Neural progenitor cell (in vitro differentiated cells): ENCODE data around the gene SPAG9. TPM values are rescaled to one million over a fixed set of nuclear protein-coding genes. Genes with fewer than 3 reads are reported as not detected.

ENCODE experiments used
- DNase-seq: peaks from one replicate; pipeline ENCODE4 v3.0.0-alpha.2; 2016; ENCODE audit warnings: low spot score
- H2AFZ ChIP-seq: fragments of 200-600 bp; sonication (generic); replicated peaks from 2 replicates; pipeline ENCODE4 v1.6.1; 2016; ENCODE audit warnings: antibody characterized with exemption
- H3F3A ChIP-seq: fragments of 200-600 bp; sonication (generic); 2 replicates; pipeline ENCODE4 v1.6.1; 2016; ENCODE audit warnings: antibody characterized with exemption, low read depth
- H3K27ac ChIP-seq: fragments of 200-600 bp; sonication (generic); 2 replicates; pipeline ENCODE4 v1.5.1; 2016; ENCODE audit warnings: mild to moderate bottlenecking
- H3K27me3 ChIP-seq: fragments of 200-600 bp; sonication (generic); 2 replicates; pipeline ENCODE4 v1.6.1; 2016; ENCODE audit warnings: mild to moderate bottlenecking, moderate library complexity
- H3K36me3 ChIP-seq: fragments of 200-600 bp; sonication (generic); 2 replicates; pipeline ENCODE4 v1.5.1; 2016
- H3K4me1 ChIP-seq: fragments of 200-600 bp; sonication (generic); 2 replicates; pipeline ENCODE4 v1.6.1; 2016; ENCODE audit warnings: mixed run types
- H3K4me2 ChIP-seq: fragments of 200-600 bp; sonication (generic); 2 replicates; pipeline ENCODE4 v1.6.1; 2016
- H3K4me3 ChIP-seq: fragments of 200-600 bp; sonication (generic); 2 replicates; pipeline ENCODE4 v1.5.1; 2016
- H3K79me2 ChIP-seq: fragments of 200-600 bp; sonication (generic); 2 replicates; pipeline ENCODE4 v1.6.1; 2016; ENCODE audit warnings: low read depth
- H3K9ac ChIP-seq: fragments of 200-600 bp; sonication (generic); 2 replicates; pipeline ENCODE4 v1.6.1; 2016
- H3K9me3 ChIP-seq: fragments of 200-600 bp; sonication (generic); 2 replicates; pipeline ENCODE4 v1.5.1; 2016; ENCODE audit warnings: low read depth
- H4K20me1 ChIP-seq: fragments of 200-600 bp; sonication (generic); 2 replicates; pipeline ENCODE4 v1.6.1; 2016; ENCODE audit warnings: low read depth
- H3K27ac Mint-ChIP-seq: 3 replicates; pipeline ENCODE4 v1.8.0; 2021; ENCODE audit warnings: mixed read lengths
- H3K27me3 Mint-ChIP-seq: 2 replicates; pipeline ENCODE4 v1.8.0; 2022; ENCODE audit warnings: low read depth, mild to moderate bottlenecking, inconsistent platforms, moderate library complexity, mixed read lengths; ENCODE audit not compliant: insufficient read depth
- H3K36me3 Mint-ChIP-seq: 3 replicates; pipeline ENCODE4 v1.8.0; 2021; ENCODE audit warnings: mixed read lengths
- H3K4me1 Mint-ChIP-seq: 3 replicates; pipeline ENCODE4 v1.8.0; 2021; ENCODE audit warnings: mixed read lengths
- H3K4me3 Mint-ChIP-seq: 3 replicates; pipeline ENCODE4 v1.8.0; 2021; ENCODE audit warnings: mild to moderate bottlenecking, moderate library complexity, mixed read lengths
- H3K9me3 Mint-ChIP-seq: 3 replicates; pipeline ENCODE4 v1.8.0; 2020; ENCODE audit warnings: mixed read lengths
- EZH2 ChIP-seq: fragments of 200-600 bp; sonication (generic); IDR thresholded peaks from 2 replicates; pipeline ENCODE4 v1.6.1; 2017; ENCODE audit warnings: antibody characterized with exemption, mild to moderate bottlenecking, moderate library complexity
- EZH2phosphoT487 ChIP-seq: fragments of 200-600 bp; sonication (generic); IDR thresholded peaks from 2 replicates; pipeline ENCODE4 v1.6.1; 2017; ENCODE audit warnings: antibody characterized with exemption
- total RNA-seq: library from RNA; depleted of rRNA; stranded (reverse); fragments of >200 nt; gene quantifications from 2 replicates; pipeline ENCODE4 v1.2.3, GENCODE V29; 2015; ENCODE audit warnings: low replicate concordance
- TF ChIP-seq, protein P1 (sequence below): fragments of 200-600 bp; sonication (generic); IDR thresholded peaks from 2 replicates; pipeline ENCODE4 v1.5.1; 2017; ENCODE audit warnings: antibody characterized with exemption, mild to moderate bottlenecking

SPAG9 gene
- total RNA-seq, 1 donor from 2014 or later = 99.5 TPM

- no peak for DNase-seq
- Histone ChIP-seq H3K4me2 (no peak overlapping the region), H3K27me3 (no peaks in the 10 kb centered on the region), H3K27ac (no peak overlapping the region), H3K9me3 (no peaks in the 10 kb centered on the region), H3K36me3 (no peaks in the 10 kb centered on the region), H3K79me2 (no peaks in the 10 kb centered on the region), H3K4me1 (no peaks in the 10 kb centered on the region), H3K4me3 (no peak overlapping the region), H4K20me1 (no peaks in the 10 kb centered on the region), H3K9ac (no peak overlapping the region), H2AFZ (no peak overlapping the region), H3F3A (no peaks in the 10 kb centered on the region)
- TF ChIP-seq EZH2phosphoT487 (no peak), EZH2 (no peak)
- TF ChIP-seq, protein P1, sequence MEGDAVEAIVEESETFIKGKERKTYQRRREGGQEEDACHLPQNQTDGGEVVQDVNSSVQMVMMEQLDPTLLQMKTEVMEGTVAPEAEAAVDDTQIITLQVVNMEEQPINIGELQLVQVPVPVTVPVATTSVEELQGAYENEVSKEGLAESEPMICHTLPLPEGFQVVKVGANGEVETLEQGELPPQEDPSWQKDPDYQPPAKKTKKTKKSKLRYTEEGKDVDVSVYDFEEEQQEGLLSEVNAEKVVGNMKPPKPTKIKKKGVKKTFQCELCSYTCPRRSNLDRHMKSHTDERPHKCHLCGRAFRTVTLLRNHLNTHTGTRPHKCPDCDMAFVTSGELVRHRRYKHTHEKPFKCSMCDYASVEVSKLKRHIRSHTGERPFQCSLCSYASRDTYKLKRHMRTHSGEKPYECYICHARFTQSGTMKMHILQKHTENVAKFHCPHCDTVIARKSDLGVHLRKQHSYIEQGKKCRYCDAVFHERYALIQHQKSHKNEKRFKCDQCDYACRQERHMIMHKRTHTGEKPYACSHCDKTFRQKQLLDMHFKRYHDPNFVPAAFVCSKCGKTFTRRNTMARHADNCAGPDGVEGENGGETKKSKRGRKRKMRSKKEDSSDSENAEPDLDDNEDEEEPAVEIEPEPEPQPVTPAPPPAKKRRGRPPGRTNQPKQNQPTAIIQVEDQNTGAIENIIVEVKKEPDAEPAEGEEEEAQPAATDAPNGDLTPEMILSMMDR = no peak
- no peaks in the 10 kb centered on the region for H3K4me1 Mint-ChIP-seq
- H3K4me3 Mint-ChIP-seq = no peak overlapping the region
- H3K36me3 Mint-ChIP-seq = peaks cover 22% of the 10 kb centered on the region
- H3K27ac Mint-ChIP-seq = no peak overlapping the region
- peaks cover 2% of the 10 kb centered on the region for H3K27me3 Mint-ChIP-seq
- no peaks in the 10 kb centered on the region for H3K9me3 Mint-ChIP-seq
Observed at GRCh38 chr17:51079049-51079448, 41.6 kb downstream of the SPAG9 start.

GRCh38 chr17:51078009-51078592 lies 42.6 kb downstream of the SPAG9 start:
- DNase-seq = no peak
- TF ChIP-seq EZH2phosphoT487 = no peak
- TF ChIP-seq, protein P1 = no peak
- no peak for TF ChIP-seq EZH2
- no peak overlapping the region for H3K4me3 Mint-ChIP-seq
- H3K27me3 ChIP-seq = no peaks in the 10 kb centered on the region
- no peaks in the 10 kb centered on the region for H3K9me3 ChIP-seq
- H3K27ac ChIP-seq = no peak overlapping the region
- H3K79me2 ChIP-seq = no peaks in the 10 kb centered on the region
- H3F3A ChIP-seq = no peaks in the 10 kb centered on the region
- no peaks in the 10 kb centered on the region for H3K36me3 ChIP-seq
- H3K4me3 ChIP-seq = no peak overlapping the region
- H3K4me2 ChIP-seq = no peak overlapping the region
- H3K9ac ChIP-seq = no peak overlapping the region
- H3K36me3 Mint-ChIP-seq = peaks cover 24% of the 10 kb centered on the region
- H3K9me3 Mint-ChIP-seq = no peaks in the 10 kb centered on the region
- no peaks in the 10 kb centered on the region for H4K20me1 ChIP-seq
- H3K27ac Mint-ChIP-seq = no peak overlapping the region
- H3K4me1 Mint-ChIP-seq = no peaks in the 10 kb centered on the region
- H3K27me3 Mint-ChIP-seq = peaks cover 2% of the 10 kb centered on the region
- H2AFZ ChIP-seq = no peak overlapping the region
- no peaks in the 10 kb centered on the region for H3K4me1 ChIP-seq

DNA sequence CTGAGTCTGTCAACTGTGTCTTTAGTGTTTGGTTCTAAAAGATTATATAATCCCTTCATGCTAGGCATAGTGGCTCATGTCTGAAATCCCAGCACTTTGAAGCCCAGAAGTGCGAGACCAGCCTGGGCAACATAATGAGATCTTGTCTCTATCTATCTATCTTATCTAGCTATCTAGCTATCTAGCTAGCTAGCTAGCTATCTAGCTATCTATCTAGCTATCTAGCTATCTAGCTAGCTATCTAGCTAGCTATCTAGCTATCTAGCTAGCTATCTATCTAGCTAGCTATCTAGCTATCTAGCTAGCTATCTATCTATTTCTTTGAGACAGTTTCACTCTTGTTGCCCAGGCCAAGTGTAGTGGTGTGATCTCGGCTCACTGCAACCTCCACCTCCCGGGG lies 43.8 kb downstream of the SPAG9 start:
- H3K4me1 ChIP-seq = no peaks in the 10 kb centered on the region
- H3K79me2 ChIP-seq = no peaks in the 10 kb centered on the region
- no peak overlapping the region for H3K4me3 ChIP-seq
- Mint-ChIP-seq H3K27me3 (peaks cover 2% of the 10 kb centered on the region), H3K9me3 (no peaks in the 10 kb centered on the region), H3K27ac (peak overlapping the region; percentile 15), H3K4me1 (no peaks in the 10 kb centered on the region), H3K4me3 (no peak overlapping the region), H3K36me3 (peaks cover 23% of the 10 kb centered on the region)
- DNase-seq = no peak
- H3K9me3 ChIP-seq = no peaks in the 10 kb centered on the region
- no peaks in the 10 kb centered on the region for H4K20me1 ChIP-seq
- no peaks in the 10 kb centered on the region for H3F3A ChIP-seq
- no peak overlapping the region for H3K4me2 ChIP-seq
- TF ChIP-seq EZH2 (no peak), EZH2phosphoT487 (no peak)
- TF ChIP-seq, protein P1 = no peak
- no peak overlapping the region for H3K9ac ChIP-seq
- no peak overlapping the region for H3K27ac ChIP-seq
- no peak overlapping the region for H2AFZ ChIP-seq
- no peaks in the 10 kb centered on the region for H3K36me3 ChIP-seq
- H3K27me3 ChIP-seq = no peaks in the 10 kb centered on the region
